MM.1S (cell line): ENCODE measurements around the gene KCNIP4.

ENCODE experiments used
- EZH2 ChIP-seq: fragments of 300-600 bp; sonication (generic); optimal IDR thresholded peaks from 2 replicates; pipeline ENCODE3; 2017; ENCODE audit warnings: low read depth, mild to moderate bottlenecking, antibody characterized with exemption, low read length, mixed read lengths
- EZH2phosphoT487 ChIP-seq: fragments of 300-600 bp; sonication (generic); IDR thresholded peaks from 2 replicates; pipeline ENCODE4 v1.6.1; 2018; ENCODE audit warnings: antibody characterized with exemption, low read length
- TF ChIP-seq, protein P1 (sequence below): fragments of 300-600 bp; sonication (generic); IDR thresholded peaks from 2 replicates; pipeline ENCODE4 v1.5.1; 2016; ENCODE audit warnings: antibody characterized with exemption, low read length, mixed read lengths

DNA sequence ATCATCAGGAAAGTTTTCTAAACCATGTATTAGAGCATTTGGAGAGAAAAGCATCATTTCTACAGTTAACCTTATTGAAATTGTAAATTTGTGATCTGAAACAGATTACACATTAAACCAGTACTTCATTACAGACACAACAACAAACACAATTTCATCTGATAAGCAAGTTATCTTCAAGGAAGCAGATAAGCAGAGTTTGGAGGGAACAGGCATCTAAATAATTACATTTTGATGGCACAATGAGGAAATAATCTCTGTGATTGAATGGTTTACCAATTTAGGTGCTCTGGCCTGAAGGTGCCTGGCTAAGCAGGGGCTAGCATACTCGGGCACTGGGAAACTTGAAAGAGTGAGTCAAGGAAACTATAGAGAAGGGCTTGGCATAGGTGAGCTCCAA is 628.5 kb downstream of the KCNIP4 start:
- TF ChIP-seq, protein P1, sequence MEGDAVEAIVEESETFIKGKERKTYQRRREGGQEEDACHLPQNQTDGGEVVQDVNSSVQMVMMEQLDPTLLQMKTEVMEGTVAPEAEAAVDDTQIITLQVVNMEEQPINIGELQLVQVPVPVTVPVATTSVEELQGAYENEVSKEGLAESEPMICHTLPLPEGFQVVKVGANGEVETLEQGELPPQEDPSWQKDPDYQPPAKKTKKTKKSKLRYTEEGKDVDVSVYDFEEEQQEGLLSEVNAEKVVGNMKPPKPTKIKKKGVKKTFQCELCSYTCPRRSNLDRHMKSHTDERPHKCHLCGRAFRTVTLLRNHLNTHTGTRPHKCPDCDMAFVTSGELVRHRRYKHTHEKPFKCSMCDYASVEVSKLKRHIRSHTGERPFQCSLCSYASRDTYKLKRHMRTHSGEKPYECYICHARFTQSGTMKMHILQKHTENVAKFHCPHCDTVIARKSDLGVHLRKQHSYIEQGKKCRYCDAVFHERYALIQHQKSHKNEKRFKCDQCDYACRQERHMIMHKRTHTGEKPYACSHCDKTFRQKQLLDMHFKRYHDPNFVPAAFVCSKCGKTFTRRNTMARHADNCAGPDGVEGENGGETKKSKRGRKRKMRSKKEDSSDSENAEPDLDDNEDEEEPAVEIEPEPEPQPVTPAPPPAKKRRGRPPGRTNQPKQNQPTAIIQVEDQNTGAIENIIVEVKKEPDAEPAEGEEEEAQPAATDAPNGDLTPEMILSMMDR = no peak
- TF ChIP-seq EZH2 (no peak), EZH2phosphoT487 (no peak)
